ENCODE data around the gene CIB1.

The CIB1 gene

GRCh38 chr15:90240856-90241255 lies 7.1 kb upstream of the CIB1 start:
- no peak for DNase-seq (ENCODE audit: low read depth)

- no peak for DNase-seq (ENCODE audit: low read depth)
Observed at GRCh38 chr15:90239371-90239770, 5.6 kb upstream of the CIB1 start.

GRCh38 chr15:90234096-90234988 lies 601 bp upstream of the CIB1 start, which contains the start of gene GDPGP1:
GDPGP1 (plus strand) TSS chr15:90234209; CDS start chr15:90240909, 6,700 bp downstream.
- DNase-seq (ENCODE audit: low read depth), result peak; percentile 92

GRCh38 chr15:90232941-90233386 lies 777 bp downstream of the CIB1 start:
- DNase-seq (ENCODE audit: low read depth), result no peak

GRCh38 chr15:90232196-90232595 lies 1.5 kb downstream of the CIB1 start:
- no peak for DNase-seq (ENCODE audit: low read depth)

GRCh38 chr15:90231028-90232017 lies 2.4 kb downstream of the CIB1 start:
- DNase-seq (ENCODE audit: low read depth), result peak; percentile 64

GRCh38 chr15:90230610-90231009 lies 3.1 kb downstream of the CIB1 start:
- no peak for DNase-seq (ENCODE audit: low read depth)

- DNase-seq (ENCODE audit: low read depth), result no peak
Observed at GRCh38 chr15:90230071-90230494, 3.7 kb downstream of the CIB1 start.

GRCh38 chr15:90228960-90229359 lies 4.8 kb downstream of the CIB1 start:
- DNase-seq (ENCODE audit: low read depth), result no peak

GRCh38 chr15:90227816-90228772 lies 5.6 kb downstream of the CIB1 start:
- no peak for DNase-seq (ENCODE audit: low read depth)

- DNase-seq (ENCODE audit: low read depth), result no peak
Observed at GRCh38 chr15:90227336-90227735, 6.4 kb downstream of the CIB1 start.

- DNase-seq (ENCODE audit: low read depth), result no peak
Observed at GRCh38 chr15:90225504-90226234, 8.1 kb downstream of the CIB1 start.

GRCh38 chr15:90225047-90225446 lies 8.7 kb downstream of the CIB1 start:
- no peak for DNase-seq (ENCODE audit: low read depth)

GRCh38 chr15:90223441-90224165 lies 10.1 kb downstream of the CIB1 start:
- no peak for DNase-seq (ENCODE audit: low read depth)

GRCh38 chr15:90222547-90222946 lies 11.2 kb downstream of the CIB1 start:
- no peak for DNase-seq (ENCODE audit: low read depth)

- no peak for DNase-seq (ENCODE audit: low read depth)
Observed at GRCh38 chr15:90221246-90221900, 12.4 kb downstream of the CIB1 start.

- DNase-seq (ENCODE audit: low read depth), result peak; percentile 52
Observed at GRCh38 chr15:90219421-90220141, 14.2 kb downstream of the CIB1 start.

- no peak for DNase-seq (ENCODE audit: low read depth)
Observed at GRCh38 chr15:90217671-90218394, 15.9 kb downstream of the CIB1 start.
